CD4-positive, alpha-beta T cell treated with Interleukin-17A for 1 hour (primary cell): ENCODE data around the gene RSPH10B2.
A peak's percentile ranks its signal among the peaks of the same experiment; 100 is the strongest.
"Not testable (repeated sequence)": the region's sequence is repeated elsewhere in the genome, so short reads cannot be mapped to it uniquely, and the experiment has no call there.

Experiments used
- DNase-seq: peaks from one replicate; pipeline ENCODE4 v3.0.0-alpha.2; 2020

The RSPH10B2 gene

GRCh38 chr7:6753964-6754363 lies at the start of gene RSPH10B2:
TSS of gene RSPH10B2 (plus strand) at chr7:6754103. CDS start at chr7:6757678, 3,575 bp downstream.
- DNase-seq = not testable (repeated sequence)

DNA sequence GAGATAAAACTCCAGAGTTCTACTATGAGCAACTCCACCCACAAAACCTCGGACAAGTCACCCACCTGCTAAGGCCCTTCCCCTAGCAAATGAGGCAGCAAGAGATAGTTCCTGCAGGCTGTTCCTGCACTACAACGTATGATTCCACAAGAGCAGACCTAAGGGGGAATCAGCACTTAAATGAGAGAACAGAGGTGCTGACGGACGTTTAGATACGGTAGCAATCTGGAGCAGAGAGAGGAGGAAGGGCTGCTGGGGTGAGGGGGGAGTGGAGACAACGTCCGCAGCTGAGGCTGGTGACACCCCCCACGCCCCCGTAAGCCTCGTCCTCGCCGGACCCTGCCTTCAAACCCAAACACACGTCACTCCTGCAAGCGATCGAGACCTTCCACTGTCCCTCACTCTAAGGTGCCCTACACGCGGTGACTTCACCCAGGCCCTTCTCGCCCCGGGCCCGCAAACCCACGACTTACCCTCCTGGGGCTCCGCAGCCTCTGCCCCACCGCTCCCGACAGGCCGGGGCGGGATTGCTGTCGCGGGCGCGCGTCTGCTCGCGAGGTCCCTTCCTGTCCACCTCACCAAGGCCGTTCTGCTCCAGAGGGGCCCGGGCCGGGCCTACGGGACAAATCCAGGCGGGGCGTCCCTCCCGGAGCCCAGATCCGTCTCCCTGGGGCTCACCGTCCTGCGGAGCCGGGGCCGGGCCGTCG lies 47.8 kb upstream of the RSPH10B2 start:
- peak; percentile 24 for DNase-seq

DNA sequence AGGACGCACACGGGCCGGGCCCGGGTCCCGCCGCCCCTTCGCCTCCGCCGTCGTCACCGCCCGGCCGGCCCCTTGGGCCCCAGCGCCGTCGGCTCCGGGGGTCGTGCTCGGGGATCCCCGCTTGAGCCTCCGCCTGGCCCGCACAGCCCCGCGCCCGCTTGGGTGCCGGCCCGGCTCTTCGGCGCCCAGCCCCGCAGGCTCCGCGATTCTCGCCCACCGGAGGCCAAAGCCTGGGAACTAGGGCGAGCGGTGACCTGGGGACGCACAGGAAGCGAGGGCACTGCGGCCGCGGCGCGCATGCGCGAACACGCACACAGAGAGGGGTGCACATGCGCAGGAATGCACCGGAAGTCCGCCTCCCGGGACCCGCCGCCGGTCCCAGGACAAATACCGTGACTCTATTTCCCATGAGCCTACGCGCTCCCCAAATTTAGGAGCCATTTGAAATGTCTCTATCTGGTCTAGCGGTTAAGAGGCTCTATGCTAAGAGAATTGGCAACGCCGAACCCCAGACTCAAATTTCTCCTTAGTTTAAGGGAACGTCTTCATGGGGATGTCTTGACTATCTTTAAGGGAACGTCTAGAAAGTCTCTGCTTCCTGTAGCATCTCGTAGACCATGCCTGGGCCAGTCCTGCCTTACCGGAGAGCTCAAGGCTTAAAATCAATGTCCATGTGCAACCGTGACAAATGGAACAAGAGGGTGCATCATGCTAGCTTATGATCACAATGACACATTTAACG lies 47.1 kb upstream of the RSPH10B2 start, which contains the start of gene ZNF12:
TSS of gene ZNF12 (minus strand) at position 282 of the 742 bp plus-strand sequence. CDS start 1,774 bp downstream, outside the sequence.
- DNase-seq = peak; percentile 96

GRCh38 chr7:6708304-6708703 lies 45.6 kb upstream of the RSPH10B2 start:
- no peak for DNase-seq

GRCh38 chr7:6709808-6710207 lies 44.1 kb upstream of the RSPH10B2 start:
- no peak for DNase-seq

DNA sequence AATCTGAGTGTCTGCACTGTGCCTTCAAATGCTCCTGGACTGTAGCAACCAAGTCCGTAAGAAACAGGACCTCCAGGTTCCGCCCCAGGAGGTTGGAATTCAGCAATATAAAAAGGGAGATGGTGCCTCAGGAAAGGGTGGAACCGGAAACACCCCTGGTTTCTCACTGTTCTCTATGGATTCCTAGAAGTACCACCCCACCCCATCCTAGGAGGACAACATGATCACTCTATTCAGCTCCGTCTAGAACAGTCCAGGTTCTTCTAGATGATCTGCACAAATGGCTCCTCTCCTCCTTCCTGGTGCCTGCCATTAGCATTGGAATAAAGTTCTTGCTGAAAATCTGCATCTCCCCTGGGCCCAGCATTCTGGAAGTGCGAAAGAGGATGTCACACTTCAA lies 39.5 kb upstream of the RSPH10B2 start:
- DNase-seq = no peak

DNA sequence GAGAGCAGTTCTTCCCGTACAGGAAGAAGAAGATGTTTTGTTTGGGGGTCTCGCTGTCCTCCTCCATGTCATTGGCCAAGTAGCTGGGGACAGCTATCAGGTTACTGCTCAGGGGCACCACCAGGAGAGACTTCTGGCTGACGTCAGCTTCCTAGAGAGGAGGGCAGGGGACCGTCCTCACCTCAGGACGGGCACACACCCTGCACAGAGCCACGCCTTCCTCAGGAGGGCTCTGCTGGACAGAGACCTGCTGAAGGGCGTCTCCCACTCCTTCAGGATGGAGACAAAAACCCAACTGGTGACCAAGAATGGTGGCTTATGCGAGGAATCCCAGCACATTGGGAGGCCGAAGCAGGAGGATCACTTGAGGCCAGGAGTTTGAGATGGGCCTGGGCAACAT lies 38.0 kb upstream of the RSPH10B2 start:
- DNase-seq = not testable (repeated sequence)

GRCh38 chr7:6718124-6718523 lies 35.8 kb upstream of the RSPH10B2 start:
- no peak for DNase-seq

GRCh38 chr7:6724351-6724750 lies 29.6 kb upstream of the RSPH10B2 start:
- not testable (repeated sequence) for DNase-seq

DNA sequence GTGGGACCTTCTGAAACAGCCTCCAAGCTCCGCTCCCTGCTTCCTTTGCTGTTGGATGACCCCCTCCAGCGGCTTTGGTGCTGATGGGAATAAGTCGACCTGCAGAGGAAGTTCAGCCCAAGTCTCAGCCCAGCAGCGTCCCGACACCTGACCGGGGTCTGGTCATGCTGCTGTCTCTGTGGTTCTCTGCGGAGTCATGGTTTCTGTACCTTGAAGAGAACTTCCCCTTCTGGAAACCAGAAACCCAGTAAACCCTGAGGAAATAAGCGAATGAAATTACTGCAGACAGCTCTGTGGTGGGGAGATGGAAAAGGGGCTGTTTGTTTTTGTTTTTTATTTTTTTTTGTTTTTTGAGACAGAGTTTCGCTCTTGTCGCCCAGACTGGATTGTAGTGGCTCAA lies 28.9 kb upstream of the RSPH10B2 start:
- peak; percentile 6 for DNase-seq

DNA sequence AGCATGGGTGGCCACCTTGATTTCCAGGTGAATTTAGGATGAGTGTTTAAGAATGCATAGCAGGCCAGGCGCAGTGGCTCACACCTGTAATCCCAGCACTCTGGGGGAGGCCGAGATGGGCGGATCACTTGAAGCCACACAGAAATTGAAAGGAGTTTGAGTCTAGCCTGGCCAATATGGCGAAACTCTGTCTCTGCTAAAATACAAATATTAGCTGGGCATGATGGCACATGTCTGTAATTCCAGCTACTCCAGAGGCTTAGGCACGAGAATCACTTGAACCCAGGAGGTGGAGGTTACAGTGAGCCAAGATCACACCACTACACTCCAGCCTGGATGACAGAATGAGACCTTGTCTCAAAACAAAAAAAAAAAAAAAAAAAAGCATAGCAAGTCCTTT lies 27.6 kb upstream of the RSPH10B2 start:
- not testable (repeated sequence) for DNase-seq

DNA sequence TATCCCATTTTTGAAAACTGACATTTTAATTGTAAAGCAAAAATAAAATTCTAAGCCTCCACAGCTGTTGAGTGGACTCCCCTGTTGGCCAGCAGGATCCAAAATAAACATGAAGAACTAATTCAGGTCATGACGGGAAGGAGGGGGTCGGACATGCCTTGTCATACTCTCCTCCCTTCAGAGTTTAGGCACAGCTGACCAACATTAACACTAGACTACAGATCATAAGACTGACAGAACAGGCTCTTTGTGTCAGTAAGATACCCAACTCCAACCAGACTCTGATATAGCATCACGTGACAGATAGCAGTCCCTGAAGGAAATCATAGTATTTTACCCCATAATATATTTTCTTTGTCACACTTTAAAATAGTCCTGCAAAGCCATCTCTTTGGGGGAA lies 26.2 kb upstream of the RSPH10B2 start:
- DNase-seq = no peak

DNA sequence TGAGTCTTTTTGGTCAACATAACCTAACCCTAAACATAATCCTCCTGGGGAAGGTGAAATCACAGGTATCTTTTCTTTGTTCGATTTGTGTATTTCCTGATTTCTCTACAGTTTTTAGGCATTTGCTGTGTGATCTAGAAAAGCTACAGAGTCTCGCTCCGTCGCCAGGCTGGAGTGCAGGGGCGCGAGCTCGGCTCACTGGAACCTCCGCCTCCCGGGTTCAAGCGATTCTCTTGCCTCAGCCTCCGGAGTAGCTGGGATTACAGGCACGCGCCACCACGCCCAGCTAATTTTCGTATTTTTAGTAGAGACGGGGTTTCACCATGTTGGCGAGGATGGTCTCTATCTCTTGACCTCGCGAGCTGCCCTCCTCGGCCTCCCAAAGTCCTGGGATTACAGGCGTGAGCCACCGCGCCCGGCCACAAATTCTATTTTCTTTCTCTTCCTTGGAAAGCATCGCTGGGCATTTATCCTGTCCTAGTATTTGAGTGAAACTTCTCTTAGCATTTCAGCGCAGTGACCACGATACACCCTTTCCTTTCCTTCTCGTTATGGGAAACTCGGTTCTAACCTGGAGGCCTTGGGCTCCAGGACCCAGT lies 24.9 kb upstream of the RSPH10B2 start:
- DNase-seq = not testable (repeated sequence)

DNA sequence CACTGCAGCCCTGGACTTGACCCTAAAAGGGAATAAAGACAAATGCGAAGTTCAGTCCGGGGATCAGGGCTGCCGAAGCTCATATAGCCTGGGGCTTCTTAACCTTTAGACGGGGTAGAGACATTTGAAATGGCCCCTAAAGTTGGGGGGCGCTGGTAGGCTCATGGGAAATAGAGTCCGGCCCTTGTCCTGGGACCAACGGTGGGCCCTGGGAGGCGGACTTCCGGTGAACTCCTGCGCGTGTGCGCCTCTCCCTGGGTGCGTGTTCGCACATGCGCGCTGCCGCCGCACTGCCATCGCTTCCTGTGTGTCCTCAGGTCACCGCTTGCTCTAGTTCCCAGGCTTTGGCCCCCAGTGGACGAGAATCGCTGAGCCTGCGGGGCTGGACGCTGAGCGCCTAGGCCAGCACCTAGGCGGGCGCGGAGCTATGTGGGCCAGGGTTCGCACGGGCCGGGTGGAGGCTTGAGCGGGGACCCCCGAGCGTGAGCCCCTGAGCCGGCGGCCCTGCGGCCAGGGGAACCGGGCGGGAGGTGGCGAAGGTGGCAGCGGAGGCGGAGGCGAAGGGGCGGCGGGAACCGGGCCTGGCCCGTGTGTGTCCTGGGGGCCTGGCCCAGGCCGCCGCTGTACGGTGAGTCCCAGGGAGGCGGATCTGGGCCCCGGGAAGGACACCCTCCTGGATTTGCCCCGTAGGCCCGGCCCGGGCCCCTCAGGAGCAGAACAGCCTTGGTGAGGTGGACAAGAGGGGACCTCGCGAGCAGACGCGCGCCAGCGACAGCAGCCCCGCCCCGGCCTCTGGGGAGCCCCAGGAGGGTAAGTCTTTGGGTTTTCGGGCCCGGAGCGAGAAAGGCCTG lies 24.2 kb upstream of the RSPH10B2 start:
- peak; percentile 87 for DNase-seq

- DNase-seq = no peak
Measured at GRCh38 chr7:6730343-6730633, 23.6 kb upstream of the RSPH10B2 start.

DNA sequence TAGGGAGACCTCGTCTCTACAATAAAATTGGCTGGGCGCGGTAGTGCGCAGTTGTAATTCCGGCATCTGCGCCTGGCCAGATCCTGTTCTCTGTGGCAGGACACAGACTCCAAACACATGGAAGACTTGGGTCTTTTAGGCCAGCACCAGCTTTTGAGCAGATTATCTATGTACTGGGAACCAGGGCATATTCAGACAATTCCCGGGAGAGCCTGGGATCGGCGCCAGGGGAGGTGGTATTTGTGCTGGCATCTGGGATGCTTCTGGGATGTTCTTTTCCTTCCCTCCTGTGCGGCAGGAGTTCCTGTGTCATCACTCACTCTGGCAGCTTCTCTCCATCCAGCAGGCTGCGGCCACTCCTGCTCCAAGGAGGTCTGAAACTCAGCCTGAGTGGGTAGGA lies 15.5 kb upstream of the RSPH10B2 start:
- not testable (repeated sequence) for DNase-seq

- not testable (repeated sequence) for DNase-seq
Measured at GRCh38 chr7:6744410-6745100, 9.3 kb upstream of the RSPH10B2 start.

GRCh38 chr7:6749335-6749734 lies 4.6 kb upstream of the RSPH10B2 start:
- DNase-seq = not testable (repeated sequence)

GRCh38 chr7:6750173-6750572 lies 3.7 kb upstream of the RSPH10B2 start:
- not testable (repeated sequence) for DNase-seq

DNA sequence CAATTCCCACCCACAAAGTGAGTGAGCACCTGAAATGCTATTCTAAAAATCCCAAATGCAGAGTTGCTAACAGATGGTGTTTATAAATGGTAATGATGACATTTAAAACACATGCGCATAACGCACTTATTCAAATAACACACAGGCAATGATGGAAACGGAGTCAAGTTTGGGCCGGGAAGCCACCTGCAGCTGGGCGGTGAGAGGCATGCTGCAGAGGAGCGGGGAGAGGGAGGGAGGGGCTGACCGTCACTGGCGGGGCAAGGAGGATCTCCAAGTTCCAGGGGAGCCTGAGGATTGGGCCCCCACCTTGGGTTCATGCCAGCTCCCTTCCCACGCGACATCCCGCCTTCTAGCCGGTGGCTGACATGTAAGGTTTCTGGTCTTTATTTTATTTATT lies 7.3 kb downstream of the RSPH10B2 start:
- DNase-seq = not testable (repeated sequence)

GRCh38 chr7:6781581-6781980 lies 27.7 kb downstream of the RSPH10B2 start:
- not testable (repeated sequence) for DNase-seq

DNA sequence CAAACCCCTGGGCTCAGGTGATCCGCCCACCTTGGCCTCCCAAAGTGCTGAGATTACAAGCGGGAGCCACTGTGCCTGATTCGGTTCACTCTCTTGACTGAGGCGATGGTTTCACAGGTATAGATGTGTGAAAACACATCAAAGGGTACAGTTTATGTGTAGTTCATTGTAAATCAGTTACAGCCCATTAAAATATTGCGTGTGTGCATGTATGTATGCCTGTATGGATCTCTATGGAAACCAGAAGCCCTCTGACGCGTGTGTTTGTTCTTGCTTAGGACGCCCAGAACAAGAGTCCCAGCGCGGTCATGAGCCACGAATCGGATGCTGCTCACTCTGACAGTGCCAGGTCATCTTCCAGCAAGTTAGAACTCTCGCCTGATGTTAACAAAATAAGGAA lies 35.5 kb downstream of the RSPH10B2 start:
- DNase-seq = not testable (repeated sequence)
